ENCODE measurements around the gene GPR32.

- TF ChIP-seq CTCF (IDR thresholded peaks at IDR 0.05 in 8 of 11, conservative IDR thresholded peaks at IDR 0.05 in 3 of 11) = no peak
- no peak for TF ChIP-seq POLR2A (IDR thresholded peaks at IDR 0.05)
Measured at GRCh38 chr19:50723069-50723468, 47.2 kb upstream of the GPR32 start, which contains the start of gene CLEC11A.

Data from spleen (tissue), 7 donors.